HG03460 (cell line): Measurements from ENCODE around the gene SPANXN5.
"Not testable (repeated sequence)": the region's sequence is repeated elsewhere in the genome, so short reads cannot be mapped to it uniquely, and the experiment has no call there.

Experiments
- ATAC-seq: cut with Tn5 transposase; IDR thresholded peaks from one replicate; pipeline ENCODE4 v1.9.1; 2021; ENCODE audit not compliant: unreplicated experiment

Gene SPANXN5, protein sequence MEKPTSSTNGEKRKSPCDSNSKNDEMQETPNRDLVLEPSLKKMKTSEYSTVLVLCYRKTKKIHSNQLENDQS

GRCh38 chrX:52797327-52797726 lies at the start of gene SPANXN5:
Gene SPANXN5, minus strand, starts transcription at chrX:52797427. Its CDS starts 79 bp downstream, at chrX:52797348.
- ATAC-seq, result not testable (repeated sequence)

DNA sequence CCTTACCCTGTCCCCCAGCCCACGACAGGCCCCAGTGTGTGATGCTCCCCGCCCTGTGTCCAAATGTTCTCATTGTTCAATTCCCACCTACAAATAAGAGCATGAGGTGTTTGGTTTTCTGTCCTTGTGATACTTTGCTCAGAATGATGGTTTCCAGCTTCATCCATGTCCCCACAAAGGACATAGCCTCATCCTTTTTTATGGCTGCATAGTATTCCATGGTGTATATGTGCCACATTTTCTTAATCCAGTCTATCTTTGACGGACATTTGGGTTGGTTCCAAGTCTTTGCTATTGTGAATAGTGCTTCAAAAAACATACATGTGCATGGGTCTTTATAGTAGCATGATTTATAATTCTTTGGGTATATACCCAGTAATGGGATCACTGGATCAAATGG lies 46.4 kb upstream of the SPANXN5 start:
- ATAC-seq, result not testable (repeated sequence)

- no peak for ATAC-seq
These were observed 41.9 kb upstream of the SPANXN5 start for GRCh38 chrX:52839137-52839536.

DNA sequence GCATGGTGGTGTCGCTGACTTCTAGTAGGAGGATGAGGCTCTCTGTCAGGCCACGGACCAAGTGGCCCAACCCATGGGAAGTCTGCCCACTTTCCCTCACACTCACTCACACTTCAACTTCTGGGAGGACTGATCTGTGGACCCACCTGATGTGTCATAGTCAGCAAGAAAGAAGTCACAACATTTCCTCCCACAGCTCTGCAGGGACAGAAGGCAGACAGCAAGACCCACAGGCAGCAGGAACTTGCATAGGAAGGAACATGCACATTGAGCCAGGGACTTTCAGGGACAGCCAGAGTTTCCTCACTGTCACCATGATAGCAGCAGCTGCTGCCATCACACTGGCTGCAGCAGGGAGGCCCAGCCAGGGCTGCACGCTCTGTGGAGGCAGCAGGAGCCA lies 33.3 kb upstream of the SPANXN5 start:
- no peak for ATAC-seq

- ATAC-seq, result no peak
These were observed 27.4 kb upstream of the SPANXN5 start for GRCh38 chrX:52824608-52825007.

DNA sequence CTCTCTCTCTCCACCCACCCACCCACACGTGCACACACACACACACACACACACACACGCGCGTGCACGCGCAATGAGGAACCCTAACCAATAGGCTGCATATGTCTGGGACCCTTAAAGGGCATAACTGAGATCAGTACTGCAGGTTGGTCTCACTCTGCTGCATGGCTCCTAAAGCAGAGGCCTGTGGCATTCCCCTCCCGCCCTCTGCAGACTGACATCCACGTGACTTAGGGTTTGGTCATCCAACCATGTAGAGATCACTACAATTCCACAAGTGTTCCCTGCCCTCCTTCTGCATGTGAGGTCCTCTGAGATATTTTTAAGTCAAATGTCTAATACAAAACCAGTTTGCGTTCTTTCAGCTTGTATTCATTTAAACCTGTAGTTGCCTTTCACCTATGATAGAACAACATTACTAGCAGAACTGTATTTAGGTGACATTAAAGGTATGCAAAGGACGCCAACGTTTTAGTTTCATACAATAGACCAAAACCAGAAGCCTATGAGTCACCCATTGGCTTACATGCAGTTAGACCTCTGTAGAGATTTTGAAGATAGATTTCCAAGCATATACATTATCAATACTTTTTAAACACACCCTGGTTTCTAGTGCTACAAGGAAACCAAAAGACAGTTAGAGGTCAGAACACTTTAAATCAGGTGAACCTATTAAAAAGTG lies 24.0 kb upstream of the SPANXN5 start:
- no peak for ATAC-seq

GRCh38 chrX:52819788-52820187 lies 22.6 kb upstream of the SPANXN5 start:
- no peak for ATAC-seq

- ATAC-seq, result no peak
These were observed 13.9 kb upstream of the SPANXN5 start, which contains the start of gene XAGE5 for GRCh38 chrX:52811065-52811625. Gene XAGE5, plus strand, starts transcription at chrX:52811287. Its CDS starts 1,280 bp downstream, at chrX:52812567.

GRCh38 chrX:52804876-52805275 lies 7.6 kb upstream of the SPANXN5 start:
- ATAC-seq, result not testable (repeated sequence)

DNA sequence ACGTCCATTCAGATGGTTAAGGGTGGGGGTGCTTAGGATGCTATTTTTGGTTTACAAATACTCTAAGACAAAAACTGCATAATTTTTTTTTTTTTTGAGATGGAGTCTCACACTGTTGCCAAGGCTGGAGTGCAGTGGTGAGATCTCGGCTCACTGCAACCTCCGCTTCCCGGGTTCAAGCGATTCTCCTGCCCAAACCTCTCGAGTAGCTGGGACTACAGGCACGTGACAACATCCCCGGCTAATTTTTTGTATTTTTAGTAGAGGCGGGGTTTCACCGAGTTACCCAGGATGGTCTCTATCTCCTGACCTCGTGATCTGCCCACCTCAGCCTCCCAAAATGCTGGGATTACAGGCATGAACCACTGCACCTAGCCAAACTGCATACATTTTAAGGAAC lies 23.7 kb downstream of the SPANXN5 start:
- ATAC-seq, result not testable (repeated sequence)

DNA sequence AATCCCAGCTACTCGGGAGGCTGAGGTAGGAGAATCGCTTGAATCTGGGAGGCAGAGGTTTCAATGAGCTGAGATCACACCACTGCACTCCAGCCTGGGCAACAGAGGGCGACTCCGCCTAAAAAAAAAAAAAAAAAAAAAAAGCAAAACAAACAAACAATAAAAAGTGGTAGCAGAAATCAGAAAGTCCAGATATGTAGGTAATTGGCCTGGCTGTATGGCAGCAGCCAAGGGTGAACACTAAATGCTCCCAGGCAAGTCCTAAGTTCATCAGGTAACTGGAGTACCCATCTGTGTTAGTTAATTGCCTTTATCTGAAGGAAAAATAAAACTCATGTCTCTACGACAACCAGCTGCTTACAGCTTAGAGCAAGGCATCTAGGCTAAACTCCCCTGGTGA lies 31.2 kb downstream of the SPANXN5 start:
- ATAC-seq, result not testable (repeated sequence)

GRCh38 chrX:52750952-52751351 lies 46.3 kb downstream of the SPANXN5 start, which contains the start of gene SSX2B:
Gene SSX2B, plus strand, starts transcription at chrX:52751252. Its CDS starts 1,429 bp downstream, at chrX:52752681.
- ATAC-seq, result not testable (repeated sequence)
